CD4-positive, alpha-beta T cell (primary cell): ENCODE measurements around the gene TMEM219. TPM values are rescaled to one million over a fixed set of nuclear protein-coding genes. Genes with fewer than 3 reads are reported as not detected.

Experiments used
- ATAC-seq: fragments of 200-7000 bp; cut with Tn5 transposase; one replicate; pipeline ENCODE4 v1.10.0; 2022; ENCODE audit warnings: mild to moderate bottlenecking; ENCODE audit not compliant: poor library complexity
- CTCF ChIA-PET: fragments of 350-600 bp; sonication (Branson Sonifier 250); formaldehyde crosslinking; loops from one replicate; lab custom pipeline; 2021; ENCODE audit warnings: antibody characterized with exemption, inconsistent platforms; lab: Charles Lee
- POLR2A ChIA-PET: fragments of 350-600 bp; sonication (Branson Sonifier 250); formaldehyde crosslinking; loops from one replicate; lab custom pipeline; 2021; ENCODE audit warnings: antibody characterized with exemption, inconsistent platforms; lab: Charles Lee
- DNase-seq, 14 experiments: peaks; one replicate each; pipeline ENCODE4 v3.0.0-alpha.2; 2013 to 2020; ENCODE audit warnings: mixed read lengths in 2 of 14
- H3K27ac ChIP-seq, 2 donors: one replicate each; pipeline versions ENCODE4 v1.5.1 to v1.7.0; 2013; ENCODE audit warnings: low read length in 2 of 2, low read depth in 1 of 2, mild to moderate bottlenecking in 1 of 2
- H3K27me3 ChIP-seq, 2 experiments: 1 replicate in 1 of 2; 2 replicates in 1 of 2; pipeline versions ENCODE4 v1.6.1 to v1.7.0; 2013; ENCODE audit warnings: low read length in 2 of 2, control low read depth in 1 of 2, mild to moderate bottlenecking in 1 of 2, moderate library complexity in 1 of 2; ENCODE audit not compliant: insufficient read depth in 2 of 2, control insufficient read depth in 1 of 2
- H3K36me3 ChIP-seq: one replicate; pipeline ENCODE4 v1.6.1; 2013; ENCODE audit warnings: low read length, control low read depth; ENCODE audit not compliant: insufficient read depth
- H3K4me1 ChIP-seq: one replicate; pipeline ENCODE4 v1.6.1; 2013; ENCODE audit warnings: low read length, control low read depth; ENCODE audit not compliant: insufficient read depth
- H3K4me3 ChIP-seq: one replicate; pipeline ENCODE4 v1.5.1; 2013; ENCODE audit warnings: mild to moderate bottlenecking, low read length, moderate library complexity
- H3K9me3 ChIP-seq, 2 experiments: 1 replicate in 1 of 2; 2 replicates in 1 of 2; pipeline versions ENCODE4 v1.6.1 to v1.7.0; 2013; ENCODE audit warnings: low read length in 2 of 2, mild to moderate bottlenecking in 2 of 2, control low read depth in 1 of 2, moderate library complexity in 1 of 2; ENCODE audit not compliant: control insufficient read depth in 1 of 2, insufficient read depth in 1 of 2
- H3K27ac Mint-ChIP-seq: one replicate; pipeline ENCODE4 v1.8.0; 2020; ENCODE audit warnings: mixed read lengths
- H3K27me3 Mint-ChIP-seq: one replicate; pipeline ENCODE4 v1.8.0; 2021; ENCODE audit warnings: mixed read lengths
- H3K36me3 Mint-ChIP-seq: one replicate; pipeline ENCODE4 v1.8.0; 2021; ENCODE audit warnings: low read depth, mixed read lengths
- H3K4me1 Mint-ChIP-seq: one replicate; pipeline ENCODE4 v1.8.0; 2021; ENCODE audit warnings: low read depth, mixed read lengths
- H3K4me3 Mint-ChIP-seq: one replicate; pipeline ENCODE4 v1.8.0; 2020; ENCODE audit warnings: mild to moderate bottlenecking, mixed read lengths
- H3K9me3 Mint-ChIP-seq: one replicate; pipeline ENCODE4 v1.8.0; 2020; ENCODE audit warnings: mixed read lengths
- intact Hi-C, 2 experiments: fragments of 100-400 bp; cut with DNase I in 1 of 2; cut with micrococcal nuclease in 1 of 2; formaldehyde crosslinking; loops; one replicate each; pipeline versions ENCODE4 v1.15.1 to v1.9.0; 2023 to 2025; cut with DNase I, micrococcal nuclease
- total RNA-seq, 174 experiments: library from RNA in 2 of 174; stranded (reverse) in 2 of 174; gene quantifications; one replicate each; pipeline ENCODE4 v1.2.3 and lab custom pipeline; 2021 to 2026
- TF ChIP-seq, protein P1 (sequence below): fragments of 200-600 bp; IDR thresholded peaks from one replicate; pipeline ENCODE4 v1.8.0; 2022; ENCODE audit warnings: antibody characterized with exemption, mild to moderate bottlenecking

The TMEM219 gene
- total RNA-seq, 2 experiments from 2014 or later, result 56.9 to 63.3 TPM

DNA sequence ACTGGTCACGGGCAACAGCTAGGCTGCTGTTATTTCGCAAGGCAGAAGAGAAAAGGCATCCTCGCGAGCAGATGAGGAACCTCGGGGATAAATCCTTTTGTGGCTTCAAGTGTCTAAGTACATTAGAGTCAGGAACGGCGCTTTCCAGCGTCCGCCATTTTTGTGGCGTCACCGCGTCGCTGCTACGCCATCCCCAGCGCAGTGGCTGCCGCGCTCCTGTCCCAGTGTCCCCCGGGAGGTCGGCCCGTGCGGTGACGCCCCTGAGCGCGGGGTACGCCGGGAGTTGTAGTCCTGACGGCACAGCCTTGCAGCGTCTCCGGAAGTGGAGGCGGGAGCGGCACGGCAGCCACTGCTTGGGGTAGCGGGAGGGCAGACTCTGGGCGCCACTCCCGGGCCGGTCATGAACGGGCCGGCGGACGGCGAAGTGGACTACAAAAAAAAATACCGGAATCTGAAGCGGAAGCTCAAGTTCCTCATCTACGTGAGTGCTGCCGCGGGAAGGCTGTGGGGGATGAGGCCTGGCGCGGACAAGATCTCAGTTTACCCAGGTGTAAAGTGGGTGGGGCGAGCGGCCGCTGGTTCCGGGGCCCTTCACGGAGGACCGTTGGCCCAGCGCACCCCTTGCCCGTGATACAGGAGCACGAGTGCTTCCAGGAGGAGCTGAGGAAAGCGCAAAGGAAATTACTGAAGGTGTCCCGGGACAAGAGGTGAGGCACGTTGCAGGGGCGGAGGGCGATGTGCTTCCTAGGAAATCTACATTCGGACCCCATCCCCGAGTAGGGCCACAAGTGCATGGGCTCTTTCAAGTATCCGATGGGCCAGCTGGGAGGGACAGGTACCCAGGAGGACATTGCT is 34.3 kb downstream of the TMEM219 start, which contains the start of gene INO80E:
Gene INO80E, plus strand, starts transcription at position 331 of the 855 bp plus-strand sequence. Its CDS starts 70 bp downstream, at position 401.
- peak within 1 kb of the TSS; percentile 99 for H3K27ac Mint-ChIP-seq
- DNase-seq, result peak; percentile 97 to 100 (median 99)
- H3K9me3 Mint-ChIP-seq, result no peaks in the 10 kb centered on the region
- peak; percentile 95 for ATAC-seq
- Histone ChIP-seq H3K36me3 (peaks cover 40% of the 10 kb centered on the region), H3K4me3 (peak within 1 kb of the TSS; percentile 83), H3K9me3 (no peaks in the 10 kb centered on the region), H3K27me3 (no peaks in the 10 kb centered on the region), H3K4me1 (peaks cover 30% of the 10 kb centered on the region), H3K27ac (peak within 1 kb of the TSS; percentile 98)
- peak within 1 kb of the TSS; percentile 98 for H3K4me3 Mint-ChIP-seq
- ChIA-PET POLR2A (interaction anchor here (1.0 to 2.6 kb wide), 14 partner anchors 8 to 330 kb away, joined by 3 to 18 read pairs (median 4); partner anchors contain the start of genes ALDOA, CORO1A, DOC2A and KCTD13), CTCF (interaction anchor here (0.8 to 2.1 kb wide), 2 partner anchors 10 to 295 kb away, joined by 3 to 7 read pairs; no protein-coding TSS in a partner anchor)
- no peaks in the 10 kb centered on the region for H3K27me3 Mint-ChIP-seq
- peaks cover 62% of the 10 kb centered on the region for H3K36me3 Mint-ChIP-seq
- intact Hi-C loops, result loop anchor here (1.0 to 10.0 kb wide), 12 partner anchors 23 to 1171 kb away; partner anchors contain the start of genes CDIPT (in 2 of the 2), ATXN2L (in 1 of the 2), FBXL19 (in 1 of the 2) and KCTD13 (in 1 of the 2)
- TF ChIP-seq, protein P1, sequence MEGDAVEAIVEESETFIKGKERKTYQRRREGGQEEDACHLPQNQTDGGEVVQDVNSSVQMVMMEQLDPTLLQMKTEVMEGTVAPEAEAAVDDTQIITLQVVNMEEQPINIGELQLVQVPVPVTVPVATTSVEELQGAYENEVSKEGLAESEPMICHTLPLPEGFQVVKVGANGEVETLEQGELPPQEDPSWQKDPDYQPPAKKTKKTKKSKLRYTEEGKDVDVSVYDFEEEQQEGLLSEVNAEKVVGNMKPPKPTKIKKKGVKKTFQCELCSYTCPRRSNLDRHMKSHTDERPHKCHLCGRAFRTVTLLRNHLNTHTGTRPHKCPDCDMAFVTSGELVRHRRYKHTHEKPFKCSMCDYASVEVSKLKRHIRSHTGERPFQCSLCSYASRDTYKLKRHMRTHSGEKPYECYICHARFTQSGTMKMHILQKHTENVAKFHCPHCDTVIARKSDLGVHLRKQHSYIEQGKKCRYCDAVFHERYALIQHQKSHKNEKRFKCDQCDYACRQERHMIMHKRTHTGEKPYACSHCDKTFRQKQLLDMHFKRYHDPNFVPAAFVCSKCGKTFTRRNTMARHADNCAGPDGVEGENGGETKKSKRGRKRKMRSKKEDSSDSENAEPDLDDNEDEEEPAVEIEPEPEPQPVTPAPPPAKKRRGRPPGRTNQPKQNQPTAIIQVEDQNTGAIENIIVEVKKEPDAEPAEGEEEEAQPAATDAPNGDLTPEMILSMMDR, result no peak
- H3K4me1 Mint-ChIP-seq, result peaks cover 33% of the 10 kb centered on the region

DNA sequence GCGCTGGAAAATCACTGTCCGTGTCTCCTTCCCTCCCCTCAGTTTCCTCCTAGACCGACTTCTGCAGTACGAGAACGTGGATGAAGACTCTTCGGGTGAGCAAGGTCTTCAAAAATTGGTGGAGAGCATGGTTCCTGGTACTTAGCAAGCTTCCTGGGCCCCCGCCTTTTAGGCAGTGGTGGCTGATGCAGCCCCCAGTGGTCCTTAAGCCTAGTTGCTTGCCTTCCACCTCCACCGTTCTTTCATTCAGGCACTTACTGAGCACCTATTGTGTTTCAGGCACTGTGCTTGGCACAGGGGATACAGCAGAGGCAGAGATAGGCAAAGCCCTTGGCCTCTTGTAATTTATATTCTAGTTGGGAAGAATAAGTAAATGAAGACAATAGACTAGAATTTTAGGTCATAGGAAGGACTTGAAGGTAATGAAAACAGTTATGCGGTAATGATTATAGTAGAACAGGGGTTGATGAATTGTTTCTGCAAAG is 34.9 kb downstream of the TMEM219 start:
- CTCF ChIA-PET, result interaction anchor here (2.1 kb wide), 1 partner anchor 9 kb away, joined by 7 read pairs; no protein-coding TSS in a partner anchor
- intact Hi-C loops, result loop anchor here (1.0 to 10.0 kb wide), 8 partner anchors 55 to 1172 kb away; partner anchors contain the start of genes CDIPT (in 2 of the 2), ATXN2L (in 1 of the 2), FBXL19 (in 1 of the 2) and MAZ (in 1 of the 2)
- peaks cover 30% of the 10 kb centered on the region for H3K4me1 ChIP-seq
- TF ChIP-seq, protein P1, result no peak
- peaks cover 67% of the 10 kb centered on the region for H3K36me3 Mint-ChIP-seq
- POLR2A ChIA-PET, result interaction anchor here (0.8 to 2.6 kb wide), 10 partner anchors 8 to 296 kb away, joined by 3 to 18 read pairs (median 4); partner anchors contain the start of genes DOC2A, KCTD13, TAOK2 and TMEM219
- H3K27ac ChIP-seq, result peak overlapping the region in 1 of 2 donors; percentile 98
- H3K9me3 Mint-ChIP-seq, result no peaks in the 10 kb centered on the region
- ATAC-seq, result no peak
- H3K4me3 ChIP-seq, result peak overlapping the region; percentile 83
- peaks cover 33% of the 10 kb centered on the region for H3K4me1 Mint-ChIP-seq
- H3K4me3 Mint-ChIP-seq, result peak overlapping the region; percentile 98
- H3K36me3 ChIP-seq, result peaks cover 40% of the 10 kb centered on the region
- no peaks in the 10 kb centered on the region for H3K27me3 Mint-ChIP-seq
- H3K27ac Mint-ChIP-seq, result peak overlapping the region; percentile 99
- H3K9me3 ChIP-seq, result no peaks in the 10 kb centered on the region
- H3K27me3 ChIP-seq, result no peaks in the 10 kb centered on the region
- no peak for DNase-seq

DNA sequence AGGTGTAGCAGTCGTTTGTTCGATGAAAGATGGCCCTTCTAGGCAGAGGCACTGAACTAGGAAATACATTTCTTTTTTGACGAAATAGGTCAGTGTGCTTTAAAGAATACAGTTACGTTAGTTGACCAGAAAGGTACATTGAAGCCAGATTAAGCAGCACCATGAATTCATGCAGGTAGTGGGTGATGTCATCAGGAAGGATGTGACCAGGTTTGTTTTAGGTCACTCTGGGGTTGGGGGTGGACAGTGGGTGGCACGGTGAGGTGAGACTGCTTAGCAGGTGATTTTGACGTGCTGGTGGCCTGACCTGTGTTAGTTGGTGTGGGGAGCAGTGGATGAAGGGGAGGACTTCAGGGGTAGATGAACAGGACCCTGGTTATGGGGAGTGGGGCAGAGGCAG is 37.7 kb downstream of the TMEM219 start:
- no peak overlapping the region for H3K27ac ChIP-seq
- Mint-ChIP-seq H3K36me3 (peaks cover 65% of the 10 kb centered on the region), H3K9me3 (no peaks in the 10 kb centered on the region), H3K27me3 (no peaks in the 10 kb centered on the region), H3K27ac (no peak overlapping the region), H3K4me1 (peaks cover 32% of the 10 kb centered on the region), H3K4me3 (peak overlapping the region; percentile 38)
- TF ChIP-seq, protein P1, result no peak
- no peaks in the 10 kb centered on the region for H3K27me3 ChIP-seq
- H3K36me3 ChIP-seq, result peaks cover 39% of the 10 kb centered on the region
- ChIA-PET CTCF (interaction anchor here (1.0 kb wide), 1 partner anchor 151 kb away, joined by 3 read pairs; no protein-coding TSS in a partner anchor), POLR2A (no interaction called here)
- ATAC-seq (no peak), DNase-seq (no peak)
- intact Hi-C loops, result loop anchor here (5.0 to 10.0 kb wide), 6 partner anchors 53 to 1175 kb away; partner anchors contain the start of genes ATXN2L (in 1 of the 2), CDIPT (in 1 of the 2), FBXL19 (in 1 of the 2) and MAZ (in 1 of the 2)
- no peaks in the 10 kb centered on the region for H3K9me3 ChIP-seq
- no peak overlapping the region for H3K4me3 ChIP-seq
- H3K4me1 ChIP-seq, result peaks cover 26% of the 10 kb centered on the region
